A549 (cell line): ENCODE measurements around the gene SULF2. TPM values are rescaled to one million over a fixed set of nuclear protein-coding genes. Genes with fewer than 3 reads are reported as not detected.

Source experiments
- ATAC-seq, 2 experiments: fragments of 200-7000 bp in 1 of 2; fragments of >200 bp in 1 of 2; cut with Nextera tagmentation in 1 of 2; cut with Tn5 transposase in 1 of 2; 3 replicates each; pipeline versions ENCODE4 v1.8.0 to v1.9.1; 2018 to 2020; ENCODE audit warnings: mild to moderate bottlenecking in 1 of 2, moderate library complexity in 1 of 2
- CTCF ChIA-PET: fragments of 300-600 bp; sonication (Branson Sonifier 250); formaldehyde crosslinking; extraction: SDS; loops from one replicate; lab custom pipeline; 2021; ENCODE audit warnings: antibody characterized with exemption, inconsistent platforms; lab: Yijun Ruan, JAX
- POLR2A ChIA-PET: fragments of 350-600 bp; formaldehyde crosslinking; extraction: SDS; loops from one replicate; lab custom pipeline; 2021; ENCODE audit warnings: antibody characterized with exemption, inconsistent platforms; lab: Yijun Ruan, JAX
- DNase-seq, 2 experiments: peaks; one replicate each; pipeline versions ENCODE4 v3.0.0 to v3.0.0-alpha.2; 2011 to 2016; ENCODE audit warnings: low read depth in 1 of 2, low spot score in 1 of 2
- FAIRE-seq: peaks from 2 replicates; lab custom pipeline; 2011; peaks lifted over from hg19 to GRCh38; lab: Jason Lieb, UNC
- H3K27ac ChIP-seq, 2 experiments: fragments of >200 bp; sonication (Bioruptor Twin); formaldehyde crosslinking; 3 replicates each; pipeline ENCODE4 v1.5.1; 2016 to 2017
- H3K4me1 ChIP-seq: fragments of >200 bp; sonication (Bioruptor Twin); formaldehyde crosslinking; 3 replicates; pipeline ENCODE4 v1.6.1; 2016
- H3K4me2 ChIP-seq: fragments of >200 bp; sonication (Bioruptor Twin); formaldehyde crosslinking; 3 replicates; pipeline ENCODE4 v1.6.1; 2016
- H3K4me3 ChIP-seq: fragments of >200 bp; sonication (Bioruptor Twin); formaldehyde crosslinking; 3 replicates; pipeline ENCODE4 v1.5.1; 2016
- H3K9me3 ChIP-seq: fragments of >200 bp; sonication (Bioruptor Twin); formaldehyde crosslinking; 3 replicates; pipeline ENCODE4 v1.6.1; 2016
- CEBPB ChIP-seq, 2 experiments: fragments of >200 bp in 1 of 2; sonication (Bioruptor Twin) in 1 of 2; formaldehyde crosslinking in 1 of 2; IDR thresholded peaks; 2 replicates each; pipeline ENCODE4 v1.6.1; 2012 to 2016
- CHD2 ChIP-seq: fragments of 150-350 bp; IDR thresholded peaks from 2 replicates; pipeline ENCODE4 v1.6.1; 2014; ENCODE audit warnings: low read length; ENCODE audit not compliant: partially characterized antibody
- FOXS1 ChIP-seq: fragments of 250-450 bp; sonication (Bioruptor Pico); IDR thresholded peaks from 2 replicates; pipeline ENCODE4 v1.5.0; 2020; ENCODE audit warnings: mild to moderate bottlenecking, moderate library complexity
- HEYL ChIP-seq: fragments of 250-450 bp; sonication (Bioruptor Pico); IDR thresholded peaks from 2 replicates; pipeline ENCODE4 v1.8.0; 2021; ENCODE audit warnings: mild to moderate bottlenecking, moderate library complexity
- HOXB5 ChIP-seq: fragments of 250-450 bp; sonication (Bioruptor Pico); IDR thresholded peaks from 2 replicates; pipeline ENCODE4 v1.5.0; 2020; ENCODE audit warnings: mild to moderate bottlenecking, moderate library complexity
- KDM5A ChIP-seq: fragments of 200-600 bp; sonication (generic); IDR thresholded peaks from 2 replicates; pipeline ENCODE4 v1.6.1; 2016; ENCODE audit warnings: antibody characterized with exemption, mild to moderate bottlenecking
- PHF8 ChIP-seq: fragments of 200-600 bp; sonication (generic); IDR thresholded peaks from 2 replicates; pipeline ENCODE4 v1.6.1; 2016; ENCODE audit warnings: low read depth, mild to moderate bottlenecking, antibody characterized with exemption, moderate library complexity, borderline replicate concordance
- POLR2A ChIP-seq: IDR thresholded peaks from 2 replicates; pipeline ENCODE4 v1.6.1; 2012; ENCODE audit warnings: mild to moderate bottlenecking, low read length
- POLR2AphosphoS2 ChIP-seq: conservative IDR thresholded peaks from 2 replicates; pipeline ENCODE4 v1.6.1; 2012; ENCODE audit warnings: low read length, improper control_type of control experiment, inconsistent platforms
- RNF2 ChIP-seq: fragments of 200-600 bp; sonication (generic); IDR thresholded peaks from 2 replicates; pipeline ENCODE4 v1.6.1; 2016; ENCODE audit warnings: low read depth, mild to moderate bottlenecking, antibody characterized with exemption, moderate library complexity, borderline replicate concordance
- SMC3 ChIP-seq: fragments of >200 bp; sonication (Bioruptor Twin); formaldehyde crosslinking; IDR thresholded peaks from 3 replicates; pipeline ENCODE4 v1.6.1; 2018; ENCODE audit warnings: inconsistent platforms
- USF2 ChIP-seq: fragments of 450-650 bp; IDR thresholded peaks from 2 replicates; pipeline ENCODE4 v1.6.1; 2014; ENCODE audit warnings: antibody characterized with exemption
- ZC3H11A ChIP-seq: fragments of 450-650 bp; IDR thresholded peaks from 2 replicates; pipeline ENCODE4 v1.6.1; 2014; ENCODE audit warnings: antibody characterized with exemption, mild to moderate bottlenecking
- ZNF302 ChIP-seq: fragments of 250-450 bp; sonication (Bioruptor Pico); IDR thresholded peaks from 2 replicates; pipeline ENCODE4 v1.9.0; 2021; ENCODE audit warnings: inconsistent platforms, mild to moderate bottlenecking, moderate library complexity
- WGBS: methylation state at CpG from one replicate; pipeline ENCODE4 v1.1.6; 2017; ENCODE audit errors: missing lambda C conversion rate; 5-methylcytosine and 5-hydroxymethylcytosine counted together
- polyA plus RNA-seq, 4 experiments: library from polyadenylated mRNA; depleted of rRNA in 3 of 4; stranded (reverse); fragments of >200 nt; fragmentation: RNase III in 1 of 4; extraction: RNeasy Plus Mini Kit Qiagen cat#74134 plus additional on column Dnase treatment in 1 of 4; gene quantifications; 2 replicates in 3 of 4; 3 replicates in 1 of 4; pipeline ENCODE4 v1.2.3, GENCODE V29; 2011 to 2017
- TF ChIP-seq, protein P1 (sequence below): fragments of 150-350 bp; IDR thresholded peaks from 2 replicates; pipeline ENCODE4 v1.6.1; 2014; ENCODE audit warnings: low read depth, mild to moderate bottlenecking, low read length
- TF ChIP-seq, protein P2 (sequence below): fragments of >200 bp; sonication (Bioruptor Twin); formaldehyde crosslinking; IDR thresholded peaks from 2 replicates; pipeline ENCODE4 v1.6.1; 2016
- TF ChIP-seq, protein P3 (sequence below): IDR thresholded peaks from 2 replicates; pipeline ENCODE4 v1.6.1; 2012

Gene SULF2
- polyA plus RNA-seq, 2 of the 4 experiments (the other 2 are of a cell fraction), result 5.8 to 16.8 TPM

- Histone ChIP-seq H3K9me3 (no peaks in the 10 kb centered on the region), H3K4me1 (no peaks in the 10 kb centered on the region; the same call in 2 of the 3 replicates), H3K4me3 (no peak overlapping the region), H3K4me2 (no peak overlapping the region), H3K27ac (no peak overlapping the region)
- 57% methylated on average over 8 of the region's 8 CpGs for WGBS
- ChIA-PET CTCF (no interaction called here), POLR2A (no interaction called here)
- no peak for FAIRE-seq
- TF ChIP-seq, protein P1, sequence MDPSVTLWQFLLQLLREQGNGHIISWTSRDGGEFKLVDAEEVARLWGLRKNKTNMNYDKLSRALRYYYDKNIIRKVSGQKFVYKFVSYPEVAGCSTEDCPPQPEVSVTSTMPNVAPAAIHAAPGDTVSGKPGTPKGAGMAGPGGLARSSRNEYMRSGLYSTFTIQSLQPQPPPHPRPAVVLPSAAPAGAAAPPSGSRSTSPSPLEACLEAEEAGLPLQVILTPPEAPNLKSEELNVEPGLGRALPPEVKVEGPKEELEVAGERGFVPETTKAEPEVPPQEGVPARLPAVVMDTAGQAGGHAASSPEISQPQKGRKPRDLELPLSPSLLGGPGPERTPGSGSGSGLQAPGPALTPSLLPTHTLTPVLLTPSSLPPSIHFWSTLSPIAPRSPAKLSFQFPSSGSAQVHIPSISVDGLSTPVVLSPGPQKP, result no peak
- TF ChIP-seq CHD2 (no peak), USF2 (peak; percentile 74), HEYL (CRISPR knock-in tag) (no peak)
- DNase-seq, result peak; percentile 52 to 63
- ATAC-seq, result peak in 1 of 2 experiments; percentile 76; a peak in 3 of 6 replicates
These were observed 21.0 kb downstream of the SULF2 start for GRCh38 chr20:47764154-47764733.

GRCh38 chr20:47762699-47763268, 22.5 kb downstream of the SULF2 start:
- ATAC-seq, result no peak
- 48% methylated on average over 13 of the region's 13 CpGs for WGBS
- ChIA-PET POLR2A (no interaction called here), CTCF (interaction anchor here (0.8 to 1.7 kb wide), 3 partner anchors 10 to 24 kb away, joined by 3 to 5 read pairs (median 4); no protein-coding TSS in a partner anchor)
- TF ChIP-seq CEBPB (IDR thresholded peaks at IDR 0.05) (no peak), HEYL (CRISPR knock-in tag) (no peak), CHD2 (no peak), KDM5A (no peak)
- TF ChIP-seq, protein P2, sequence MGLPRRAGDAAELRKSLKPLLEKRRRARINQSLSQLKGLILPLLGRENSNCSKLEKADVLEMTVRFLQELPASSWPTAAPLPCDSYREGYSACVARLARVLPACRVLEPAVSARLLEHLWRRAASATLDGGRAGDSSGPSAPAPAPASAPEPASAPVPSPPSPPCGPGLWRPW, result no peak
- Histone ChIP-seq H3K27ac (no peak overlapping the region), H3K9me3 (no peaks in the 10 kb centered on the region), H3K4me1 (no peaks in the 10 kb centered on the region; the same call in 2 of the 3 replicates), H3K4me2 (no peak overlapping the region), H3K4me3 (no peak overlapping the region)
- no peak for DNase-seq
- FAIRE-seq, result no peak

- H3K27ac ChIP-seq, result no peak overlapping the region
- POLR2A ChIA-PET, result no interaction called here
- no peak for DNase-seq
- H3K4me1 ChIP-seq, result no peaks in the 10 kb centered on the region; the same call in 2 of the 3 replicates
- H3K4me2 ChIP-seq, result no peak overlapping the region
- H3K4me3 ChIP-seq, result no peak overlapping the region
- no peak for TF ChIP-seq USF2
- TF ChIP-seq CEBPB (IDR thresholded peaks at IDR 0.05), result no peak
- TF ChIP-seq ZNF302 (CRISPR knock-in tag), result no peak
- no peak for TF ChIP-seq HOXB5 (CRISPR knock-in tag)
- TF ChIP-seq, protein P3, sequence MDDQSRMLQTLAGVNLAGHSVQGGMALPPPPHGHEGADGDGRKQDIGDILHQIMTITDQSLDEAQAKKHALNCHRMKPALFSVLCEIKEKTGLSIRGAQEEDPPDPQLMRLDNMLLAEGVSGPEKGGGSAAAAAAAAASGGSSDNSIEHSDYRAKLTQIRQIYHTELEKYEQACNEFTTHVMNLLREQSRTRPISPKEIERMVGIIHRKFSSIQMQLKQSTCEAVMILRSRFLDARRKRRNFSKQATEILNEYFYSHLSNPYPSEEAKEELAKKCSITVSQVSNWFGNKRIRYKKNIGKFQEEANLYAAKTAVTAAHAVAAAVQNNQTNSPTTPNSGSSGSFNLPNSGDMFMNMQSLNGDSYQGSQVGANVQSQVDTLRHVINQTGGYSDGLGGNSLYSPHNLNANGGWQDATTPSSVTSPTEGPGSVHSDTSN, result no peak
- TF ChIP-seq FOXS1, result no peak
- no peak for TF ChIP-seq SMC3
- TF ChIP-seq POLR2AphosphoS2, result no peak
- no peak for TF ChIP-seq ZC3H11A
- no peak for TF ChIP-seq POLR2A
- TF ChIP-seq RNF2, result no peak
- TF ChIP-seq PHF8, result no peak
- TF ChIP-seq, all 56 proteins: peak for 0
- CTCF ChIA-PET, result interaction anchor here (0.7 to 1.7 kb wide), 3 partner anchors 12 to 37 kb away, joined by 3 to 4 read pairs (median 4); no protein-coding TSS in a partner anchor
- no peak for ATAC-seq
- FAIRE-seq, result no peak
- H3K9me3 ChIP-seq, result no peaks in the 10 kb centered on the region
- 62% methylated on average over 11 of the region's 11 CpGs for WGBS
These were observed 23.7 kb downstream of the SULF2 start for GRCh38 chr20:47761482-47762047.
